ENCODE data around the gene MRPS35.

Gene MRPS35

GRCh38 chr12:27667540-27667939, 43.1 kb upstream of the MRPS35 start:
- no peak overlapping the region for H3K4me3 ChIP-seq (ENCODE audit: low read depth, low read length)
- H3K9me3 ChIP-seq (ENCODE audit: control insufficient read depth, insufficient read depth, low read depth, low read length): no peaks in the 10 kb centered on the region
- ChIA-PET POLR2A (no interaction called here), CTCF (no interaction called here)
- no peaks in the 10 kb centered on the region for H3K4me1 ChIP-seq (ENCODE audit: control insufficient read depth, insufficient read depth, low read length)
- H3K36me3 ChIP-seq (ENCODE audit: control insufficient read depth in 2 of 2, insufficient read depth in 1 of 2, low read length in 2 of 2): peaks cover 3 to 16% of the 10 kb centered on the region in 2 experiments
- no peak for TF ChIP-seq SETDB1 (IDR thresholded peaks at IDR 0.05; ENCODE audit: insufficient read length, low read length)
- TF ChIP-seq ZNF155 (tag by site-specific recombination; IDR thresholded peaks at IDR 0.05): no peak
- TF ChIP-seq ZNF571 (tag by site-specific recombination; IDR thresholded peaks at IDR 0.05): no peak
- no peak for TF ChIP-seq ZNF24 (tag by site-specific recombination; IDR thresholded peaks at IDR 0.05)
- no peak for TF ChIP-seq REPIN1 (tag by site-specific recombination; IDR thresholded peaks at IDR 0.05; ENCODE audit: low read depth)
- TF ChIP-seq ZNF48 (tag by site-specific recombination; IDR thresholded peaks at IDR 0.05): no peak
- no peak for TF ChIP-seq ZNF747 (tag by site-specific recombination; IDR thresholded peaks at IDR 0.05)
- H3K27ac ChIP-seq (ENCODE audit: extremely low read depth, low read depth, low read length): no peak overlapping the region

DNA sequence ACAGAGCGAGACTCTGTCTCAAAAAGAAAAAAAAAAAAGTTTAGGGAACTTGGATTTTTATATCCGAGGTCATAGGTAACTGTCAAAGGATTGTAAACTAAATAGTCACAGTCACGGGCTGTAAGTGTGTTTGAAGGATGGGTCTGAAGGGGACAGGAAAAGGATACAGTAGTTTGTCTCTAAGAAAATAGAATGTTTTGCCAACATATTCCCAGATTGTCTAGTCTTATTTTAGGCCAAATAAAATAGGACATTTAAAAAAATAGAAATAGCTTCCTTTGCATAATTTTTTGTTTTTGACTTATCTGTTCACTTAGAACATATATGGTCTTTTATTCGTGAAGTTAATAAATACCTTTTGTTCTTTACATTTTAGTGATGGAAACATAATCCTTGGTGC, 38.6 kb upstream of the MRPS35 start:
- Histone ChIP-seq H3K9me3 (ENCODE audit: control insufficient read depth, insufficient read depth, low read depth, low read length) (no peaks in the 10 kb centered on the region), H3K4me3 (ENCODE audit: low read depth, low read length) (no peak overlapping the region), H3K4me1 (ENCODE audit: control insufficient read depth, insufficient read depth, low read length) (no peaks in the 10 kb centered on the region), H3K27ac (ENCODE audit: extremely low read depth, low read depth, low read length) (no peak overlapping the region), H3K36me3 (ENCODE audit: control insufficient read depth in 2 of 2, insufficient read depth in 1 of 2, low read length in 2 of 2) (peaks cover 3 to 17% of the 10 kb centered on the region in 2 experiments; a peak in 2 of 3 replicates)
- TF ChIP-seq ZNF624 (tag by site-specific recombination; IDR thresholded peaks at IDR 0.05) (no peak), IKZF3 (tag by site-specific recombination; IDR thresholded peaks at IDR 0.05) (no peak), ZNF571 (tag by site-specific recombination; IDR thresholded peaks at IDR 0.05) (no peak), ZNF610 (tag by site-specific recombination; IDR thresholded peaks at IDR 0.05; ENCODE audit: borderline replicate concordance) (no peak), SETDB1 (IDR thresholded peaks at IDR 0.05; ENCODE audit: insufficient read length, low read length) (no peak), ZBTB10 (tag by site-specific recombination; IDR thresholded peaks at IDR 0.05) (no peak), REST (tag by site-specific recombination; IDR thresholded peaks at IDR 0.05) (no peak), ZNF10 (tag by site-specific recombination; IDR thresholded peaks at IDR 0.05) (no peak)
- ChIA-PET CTCF (interaction anchor here (0.6 to 0.8 kb wide), 2 partner anchors 19 to 247 kb away, joined by 3 to 4 read pairs; no protein-coding TSS in a partner anchor), POLR2A (no interaction called here)

GRCh38 chr12:27672643-27673042, 38.0 kb upstream of the MRPS35 start:
- Histone ChIP-seq H3K27ac (ENCODE audit: extremely low read depth, low read depth, low read length) (no peak overlapping the region), H3K9me3 (ENCODE audit: control insufficient read depth, insufficient read depth, low read depth, low read length) (no peaks in the 10 kb centered on the region), H3K36me3 (ENCODE audit: control insufficient read depth in 2 of 2, insufficient read depth in 1 of 2, low read length in 2 of 2) (peaks cover under 1 to 14% of the 10 kb centered on the region in 2 experiments; a peak in 1 of 3 replicates), H3K4me1 (ENCODE audit: control insufficient read depth, insufficient read depth, low read length) (no peaks in the 10 kb centered on the region), H3K4me3 (ENCODE audit: low read depth, low read length) (no peak overlapping the region)
- POLR2A ChIA-PET: no interaction called here
- CTCF ChIA-PET: interaction anchor here (0.8 kb wide), 1 partner anchor 20 kb away, joined by 3 read pairs; no protein-coding TSS in a partner anchor
- TF ChIP-seq ZBTB8A (tag by site-specific recombination; IDR thresholded peaks at IDR 0.05) (no peak), ZNF707 (tag by site-specific recombination; IDR thresholded peaks at IDR 0.05) (no peak), ZNF747 (tag by site-specific recombination; IDR thresholded peaks at IDR 0.05) (no peak), KLF17 (tag by site-specific recombination; IDR thresholded peaks at IDR 0.05) (no peak), ZBTB7A (tag by site-specific recombination; IDR thresholded peaks at IDR 0.05; ENCODE audit: low read depth) (no peak), ZNF391 (tag by site-specific recombination; IDR thresholded peaks at IDR 0.05; ENCODE audit: borderline replicate concordance, low read depth) (no peak), ZNF311 (tag by site-specific recombination; IDR thresholded peaks at IDR 0.05; ENCODE audit: borderline replicate concordance) (no peak), GLI2 (tag by site-specific recombination; IDR thresholded peaks at IDR 0.05; ENCODE audit: borderline replicate concordance, low read depth) (no peak), ZNF223 (tag by site-specific recombination; IDR thresholded peaks at IDR 0.05) (no peak)
- TF ChIP-seq, protein P1, sequence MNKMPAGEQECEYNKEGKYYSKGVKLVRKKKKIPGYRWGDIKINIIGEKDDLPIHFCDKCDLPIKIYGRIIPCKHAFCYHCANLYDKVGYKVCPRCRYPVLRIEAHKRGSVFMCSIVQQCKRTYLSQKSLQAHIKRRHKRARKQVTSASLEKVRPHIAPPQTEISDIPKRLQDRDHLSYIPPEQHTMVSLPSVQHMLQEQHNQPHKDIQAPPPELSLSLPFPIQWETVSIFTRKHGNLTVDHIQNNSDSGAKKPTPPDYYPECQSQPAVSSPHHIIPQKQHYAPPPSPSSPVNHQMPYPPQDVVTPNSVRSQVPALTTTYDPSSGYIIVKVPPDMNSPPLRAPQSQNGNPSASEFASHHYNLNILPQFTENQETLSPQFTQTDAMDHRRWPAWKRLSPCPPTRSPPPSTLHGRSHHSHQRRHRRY (tag by site-specific recombination; IDR thresholded peaks at IDR 0.05): no peak
- TF ChIP-seq, protein P2, sequence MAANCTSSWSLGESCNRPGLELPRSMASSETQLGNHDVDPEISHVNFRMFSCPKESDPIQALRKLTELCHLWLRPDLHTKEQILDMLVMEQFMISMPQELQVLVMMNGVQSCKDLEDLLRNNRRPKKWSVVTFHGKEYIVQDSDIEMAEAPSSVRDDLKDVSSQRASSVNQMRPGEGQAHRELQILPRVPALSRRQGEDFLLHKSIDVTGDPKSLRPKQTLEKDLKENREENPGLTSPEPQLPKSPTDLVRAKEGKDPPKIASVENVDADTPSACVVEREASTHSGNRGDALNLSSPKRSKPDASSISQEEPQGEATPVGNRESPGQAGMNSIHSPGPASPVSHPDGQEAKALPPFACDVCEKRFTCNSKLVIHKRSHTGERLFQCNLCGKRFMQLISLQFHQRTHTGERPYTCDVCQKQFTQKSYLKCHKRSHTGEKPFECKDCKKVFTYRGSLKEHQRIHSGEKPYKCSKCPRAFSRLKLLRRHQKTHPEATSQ (tag by site-specific recombination; IDR thresholded peaks at IDR 0.05): no peak

All from HEK293 (cell line).